Activated CD8-positive, alpha-beta memory T cell treated with anti-CD3 and anti-CD28 coated beads, Interleukin-2, amount 50 U/mL, for 24 hours (primary cell): Measurements from ENCODE around the gene ARHGEF18.
"Not testable (repeated sequence)": the region's sequence is repeated elsewhere in the genome, so short reads cannot be mapped to it uniquely, and the experiment has no call there.

Experiments used
- DNase-seq: peaks from one replicate; pipeline ENCODE4 v3.0.0-alpha.2; 2020; ENCODE audit errors: extremely low read depth

ARHGEF18 gene

DNA sequence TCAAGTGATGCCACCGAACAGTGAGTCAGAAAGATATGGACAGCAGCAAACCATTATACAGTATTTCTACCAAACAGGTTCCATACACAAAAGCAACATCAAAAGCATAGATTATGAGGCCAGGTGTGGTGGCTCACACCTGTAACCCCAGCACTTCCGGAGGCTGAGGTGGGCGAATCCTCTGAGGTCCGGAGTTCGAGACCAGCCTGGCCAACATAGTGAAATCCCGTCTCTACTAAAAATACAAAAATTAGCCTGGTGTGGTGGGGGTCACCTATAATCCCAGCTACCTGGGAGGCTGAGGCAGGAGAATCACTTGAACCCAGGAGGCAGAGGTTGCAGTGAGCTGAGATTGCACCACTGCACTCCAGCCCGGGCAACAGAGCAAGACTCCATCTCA lies 1.7 kb upstream of the ARHGEF18 start:
- not testable (repeated sequence) for DNase-seq

DNA sequence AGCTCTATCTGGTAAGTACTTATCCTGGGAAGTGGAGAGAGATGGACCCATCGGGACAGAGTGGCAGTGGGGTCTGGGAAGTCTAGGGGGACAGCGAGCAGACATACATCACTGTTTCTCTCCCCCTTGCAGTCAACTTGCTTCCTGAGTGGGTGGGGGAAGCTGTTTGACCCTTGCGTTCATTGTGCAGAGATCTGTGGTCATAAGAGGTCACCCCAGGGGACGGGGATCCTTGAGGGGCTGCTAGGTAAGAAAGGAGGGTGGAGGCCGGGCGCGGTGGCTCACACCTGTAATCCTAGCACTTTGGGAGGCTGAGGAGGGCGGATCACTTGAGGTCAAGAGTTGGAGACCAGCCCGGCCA lies 474 bp downstream of the ARHGEF18 start:
- DNase-seq = no peak

DNA sequence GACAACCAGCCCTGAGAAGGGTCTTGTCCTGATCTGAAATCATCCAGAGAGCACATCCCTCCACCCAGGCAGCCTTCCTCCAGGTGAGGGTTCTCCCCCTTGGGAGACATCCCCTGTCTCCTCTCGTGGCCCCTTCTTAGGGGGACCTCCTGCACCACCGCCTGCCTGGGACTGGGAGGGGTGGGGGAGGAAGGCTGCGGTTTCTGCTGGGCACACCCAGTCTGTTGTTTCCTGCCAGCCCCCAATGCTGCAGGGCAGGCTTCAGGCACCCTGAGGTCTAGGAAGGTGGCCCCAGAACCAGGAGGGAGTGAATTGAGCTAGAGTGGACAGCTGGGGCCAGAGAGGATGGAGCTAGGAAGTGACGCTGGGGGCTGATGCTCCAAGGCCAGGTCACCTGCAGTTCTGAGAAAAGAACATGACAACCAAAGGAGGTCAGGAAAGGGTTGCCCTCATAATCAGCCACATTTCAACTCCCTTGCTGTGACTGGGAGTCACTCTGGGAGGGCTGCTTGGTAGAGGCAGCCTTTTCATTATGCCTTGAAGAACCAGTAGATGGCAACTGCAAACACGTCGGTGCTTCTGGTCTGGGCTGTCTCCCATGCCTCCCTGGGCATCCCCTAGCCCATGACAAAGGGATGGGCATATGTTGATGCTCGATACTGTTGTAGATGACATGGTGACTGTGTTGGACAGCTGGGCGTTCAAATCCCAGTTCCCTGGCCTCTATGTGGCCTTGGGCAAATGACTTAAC lies 1.4 kb downstream of the ARHGEF18 start:
- no peak for DNase-seq

GRCh38 chr19:7351861-7352260 lies 3.1 kb downstream of the ARHGEF18 start:
- DNase-seq = no peak

- DNase-seq = no peak
These were observed 6.5 kb downstream of the ARHGEF18 start for GRCh38 chr19:7355151-7355820.

DNA sequence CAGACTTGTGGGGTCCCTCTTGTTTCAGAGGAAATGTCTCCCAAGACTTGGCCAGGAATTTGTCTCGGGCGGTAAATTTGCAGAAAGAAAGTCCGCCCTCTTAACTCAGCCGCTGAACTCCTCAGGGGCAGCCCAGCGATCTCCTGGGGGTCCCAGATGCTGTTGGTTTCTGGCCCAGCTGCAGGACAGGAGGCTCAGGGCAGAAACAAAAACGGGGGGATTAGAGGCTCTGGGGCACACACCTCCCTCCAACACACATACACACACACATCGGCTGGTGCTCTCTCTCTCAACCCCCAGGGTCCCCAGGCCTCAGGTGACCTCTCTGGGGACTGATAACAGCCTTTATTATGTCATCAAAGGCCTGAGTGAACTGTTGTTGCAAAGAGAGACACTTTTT lies 7.1 kb downstream of the ARHGEF18 start:
- DNase-seq = no peak

DNA sequence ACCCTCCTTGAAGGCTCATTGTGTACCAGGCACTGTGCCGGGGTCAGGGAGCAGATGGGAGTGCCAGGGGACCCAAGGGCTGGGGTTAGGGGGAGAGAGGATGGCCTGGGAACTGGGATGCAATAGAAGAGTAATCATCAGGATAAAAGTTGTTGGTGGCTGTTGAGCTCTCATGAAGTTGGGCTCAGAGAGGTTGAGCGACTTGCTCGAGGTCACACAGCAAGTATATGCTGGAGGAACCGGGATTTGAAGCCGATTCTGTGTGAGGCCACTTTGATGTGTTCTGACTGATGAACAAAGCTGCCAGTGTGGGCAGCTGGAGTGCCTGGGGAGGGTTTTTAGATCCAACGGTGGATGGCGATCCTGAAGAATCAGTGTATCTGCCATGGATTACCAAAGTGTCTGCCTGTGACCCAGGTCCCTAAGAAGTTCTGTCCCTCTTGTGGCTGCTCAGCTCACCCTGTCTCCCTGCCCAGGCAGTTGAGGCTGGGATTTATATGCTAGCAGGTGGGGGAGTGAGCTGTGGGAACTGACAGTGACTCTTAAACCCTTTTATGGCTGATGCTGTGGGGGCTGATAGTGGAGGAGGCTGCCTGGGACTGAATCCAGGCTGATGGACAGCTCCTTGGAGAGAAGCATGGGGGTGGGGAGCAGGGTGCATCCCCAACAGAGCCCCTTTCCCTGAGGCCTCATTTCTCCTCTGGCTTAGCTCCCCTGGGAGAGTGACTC lies 8.3 kb downstream of the ARHGEF18 start:
- DNase-seq = no peak

DNA sequence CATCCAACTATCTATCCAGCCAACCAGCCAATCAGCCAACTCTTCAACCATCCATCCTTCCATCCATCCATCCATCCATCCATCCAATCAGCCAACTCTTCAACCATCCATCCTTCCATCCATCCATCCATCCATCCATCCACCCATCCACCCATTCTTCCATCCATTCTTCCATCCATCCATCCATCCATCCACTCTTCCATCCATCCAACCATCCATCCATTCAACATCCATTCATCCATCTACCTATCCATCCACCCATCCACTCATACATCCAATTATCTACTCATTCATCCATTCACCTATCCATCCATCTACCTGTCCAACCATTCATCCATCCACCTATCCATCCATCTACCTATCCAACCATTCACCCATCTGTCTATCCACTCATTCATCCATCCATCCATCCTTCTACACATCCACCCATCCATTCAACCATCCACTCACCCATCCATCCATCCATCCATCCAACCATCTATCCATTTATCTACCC lies 9.4 kb downstream of the ARHGEF18 start:
- DNase-seq = no peak

GRCh38 chr19:7360393-7360984 lies 11.8 kb downstream of the ARHGEF18 start:
- no peak for DNase-seq

- no peak for DNase-seq
These were observed 14.5 kb downstream of the ARHGEF18 start for GRCh38 chr19:7363225-7363624.

- DNase-seq = no peak
These were observed 18.1 kb downstream of the ARHGEF18 start for GRCh38 chr19:7366701-7367420.

- DNase-seq = no peak
These were observed 19.7 kb downstream of the ARHGEF18 start for GRCh38 chr19:7368456-7368855.

DNA sequence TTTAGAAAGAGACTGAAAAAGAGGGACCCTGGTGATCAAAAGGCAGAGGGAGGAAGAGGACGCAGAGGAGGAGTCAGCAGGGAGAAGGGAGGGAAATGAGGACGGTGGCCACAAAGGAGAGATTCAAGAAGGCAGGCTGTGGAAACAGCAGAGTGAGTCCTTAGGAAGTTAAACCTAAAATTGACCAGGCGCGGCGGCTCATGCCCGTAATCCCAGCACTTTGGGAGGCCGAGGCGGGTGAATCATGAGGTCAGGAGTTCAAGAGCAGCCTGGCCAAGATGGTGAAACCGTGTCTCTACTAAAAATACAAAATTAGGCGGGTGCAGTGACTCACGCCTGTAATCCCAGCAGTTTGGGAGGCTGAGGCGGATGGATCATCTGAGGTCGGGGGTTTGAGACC lies 20.1 kb downstream of the ARHGEF18 start:
- DNase-seq = not testable (repeated sequence)

DNA sequence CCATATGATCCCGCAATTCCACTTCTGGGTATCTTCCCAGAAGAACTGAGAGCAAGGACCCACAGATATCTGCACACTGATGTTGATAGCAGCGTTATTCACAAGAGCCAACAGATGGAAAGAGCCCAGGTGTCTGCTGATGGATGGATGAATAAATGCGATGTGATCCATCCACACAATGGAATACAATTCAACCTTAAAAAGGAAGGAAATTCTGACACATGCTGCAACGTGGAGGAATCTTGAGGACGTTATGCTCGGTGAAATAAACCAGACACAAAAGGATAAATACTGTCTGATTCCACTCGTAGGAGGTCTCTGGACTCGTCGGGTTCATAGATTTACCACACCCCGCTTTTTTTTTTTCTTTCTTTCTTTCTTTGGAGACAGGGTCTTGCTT lies 21.8 kb downstream of the ARHGEF18 start:
- no peak for DNase-seq

DNA sequence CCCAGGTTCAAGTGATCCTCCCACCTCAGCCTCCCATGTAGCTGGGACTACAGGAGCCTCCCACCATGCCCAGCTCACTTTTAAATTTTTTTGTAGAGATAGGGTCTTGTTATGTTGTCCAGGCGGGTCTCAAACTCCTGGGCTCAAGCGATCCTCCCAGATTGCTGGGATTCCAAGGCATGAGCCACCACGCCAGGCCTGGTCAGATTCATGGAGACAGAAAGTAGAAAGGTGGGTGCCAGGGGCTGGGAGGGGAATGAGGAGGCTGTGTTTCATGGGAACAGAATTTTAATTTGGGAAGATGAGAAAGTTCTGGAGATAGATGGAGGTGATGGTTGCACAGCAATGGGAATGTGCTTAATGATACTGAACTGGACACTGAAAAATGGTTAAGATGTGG lies 22.3 kb downstream of the ARHGEF18 start:
- no peak for DNase-seq

- DNase-seq = no peak
These were observed 24.1 kb downstream of the ARHGEF18 start for GRCh38 chr19:7372810-7373209.

DNA sequence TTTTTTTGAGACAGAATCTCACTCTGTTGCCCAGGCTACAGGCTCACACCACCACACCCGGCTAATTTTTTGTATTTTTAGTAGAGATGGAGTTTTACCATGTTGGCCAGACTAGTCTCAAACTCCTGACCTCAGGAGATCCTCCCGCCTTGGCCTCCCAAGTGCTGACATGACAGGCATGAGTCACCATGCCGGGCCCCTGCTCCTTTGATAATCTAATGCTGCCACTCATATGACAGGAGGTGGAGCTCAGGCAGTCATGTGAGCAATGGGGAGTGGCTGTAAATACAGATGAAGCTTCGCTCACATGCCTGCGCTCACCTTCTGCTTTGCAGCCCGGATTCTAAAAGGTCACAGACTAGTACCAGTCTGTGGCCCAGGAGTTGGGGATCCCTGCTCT lies 25.1 kb downstream of the ARHGEF18 start:
- no peak for DNase-seq

- no peak for DNase-seq
These were observed 27.6 kb downstream of the ARHGEF18 start for GRCh38 chr19:7376151-7376852.

- DNase-seq = no peak
These were observed 28.5 kb downstream of the ARHGEF18 start for GRCh38 chr19:7377196-7377595.

DNA sequence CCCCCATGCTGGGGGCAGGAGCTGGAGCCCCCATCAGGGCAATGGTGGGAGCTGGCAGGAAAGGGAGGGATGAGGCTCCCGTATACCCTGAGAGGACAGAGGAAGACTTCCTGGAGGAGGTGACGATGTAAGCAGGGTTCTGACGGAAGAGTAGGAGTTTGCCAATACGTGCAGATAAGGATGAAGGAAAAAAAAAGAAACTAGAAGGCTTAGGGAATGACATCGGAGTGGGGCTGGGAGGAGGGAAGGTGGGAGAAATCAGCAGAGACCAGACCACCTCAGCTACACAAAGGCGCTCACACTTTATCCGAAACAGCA lies 32.3 kb downstream of the ARHGEF18 start:
- no peak for DNase-seq

- DNase-seq = no peak
These were observed 34.0 kb downstream of the ARHGEF18 start for GRCh38 chr19:7382694-7383093.
